ENCODE data around the gene COL4A3.

- no peak for TF ChIP-seq CTCF (IDR thresholded peaks at IDR 0.05; ENCODE audit: low read length)
- no peak for TF ChIP-seq EZH2 (IDR thresholded peaks at IDR 0.05; ENCODE audit: borderline replicate concordance, low read length)
Observed at GRCh38 chr2:227312579-227312978, 148.2 kb downstream of the COL4A3 start.

All from OCI-LY1 (cell line).